ENCODE measurements around the gene CHID1.

The CHID1 gene

DNA sequence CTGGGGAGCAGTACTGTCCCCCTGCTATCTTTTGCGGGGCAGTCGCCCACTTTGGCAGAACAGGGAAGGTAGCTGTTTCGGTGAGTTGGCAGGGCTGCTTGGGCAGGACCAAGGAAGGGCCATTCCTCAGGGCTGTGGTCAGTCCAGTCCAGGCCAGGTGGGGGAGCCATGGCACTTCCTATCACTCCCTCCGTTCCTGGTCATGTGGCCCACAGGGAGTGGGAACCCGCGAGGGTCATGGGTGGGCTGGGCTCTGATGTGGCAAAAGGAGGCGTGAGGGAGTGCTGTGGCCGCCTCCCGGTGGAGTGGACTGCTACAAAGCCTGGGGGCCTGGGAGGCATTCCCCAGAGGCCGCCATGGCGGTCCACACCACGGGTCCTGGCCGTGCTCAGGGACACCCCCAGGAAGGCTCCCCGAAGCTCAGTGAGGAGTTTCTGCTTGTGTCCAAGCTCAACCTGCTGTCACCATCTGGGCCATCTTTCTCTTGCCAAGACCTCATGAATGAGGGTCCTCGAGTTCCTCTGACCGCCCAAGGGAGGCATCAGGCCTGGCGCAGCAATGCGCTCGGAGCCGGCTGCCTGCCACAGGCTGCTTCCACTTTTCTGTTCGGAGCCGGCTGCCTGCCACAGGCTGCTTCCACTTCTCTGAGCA, 11.9 kb downstream of the CHID1 start:
- Histone ChIP-seq H3K27ac (no peak overlapping the region; the same call in 1 of the 2 replicates), H3K9me3 (ENCODE audit: severe bottlenecking) (no peaks in the 10 kb centered on the region), H3K27me3 (ENCODE audit: insufficient read depth, low read depth, severe bottlenecking) (no peaks in the 10 kb centered on the region), H3K4me3 (ENCODE audit: low read depth, low read length) (no peak overlapping the region), H3K36me3 (peaks cover 52% of the 10 kb centered on the region)
- peak; percentile 75 for DNase-seq
- TF ChIP-seq, protein P1, sequence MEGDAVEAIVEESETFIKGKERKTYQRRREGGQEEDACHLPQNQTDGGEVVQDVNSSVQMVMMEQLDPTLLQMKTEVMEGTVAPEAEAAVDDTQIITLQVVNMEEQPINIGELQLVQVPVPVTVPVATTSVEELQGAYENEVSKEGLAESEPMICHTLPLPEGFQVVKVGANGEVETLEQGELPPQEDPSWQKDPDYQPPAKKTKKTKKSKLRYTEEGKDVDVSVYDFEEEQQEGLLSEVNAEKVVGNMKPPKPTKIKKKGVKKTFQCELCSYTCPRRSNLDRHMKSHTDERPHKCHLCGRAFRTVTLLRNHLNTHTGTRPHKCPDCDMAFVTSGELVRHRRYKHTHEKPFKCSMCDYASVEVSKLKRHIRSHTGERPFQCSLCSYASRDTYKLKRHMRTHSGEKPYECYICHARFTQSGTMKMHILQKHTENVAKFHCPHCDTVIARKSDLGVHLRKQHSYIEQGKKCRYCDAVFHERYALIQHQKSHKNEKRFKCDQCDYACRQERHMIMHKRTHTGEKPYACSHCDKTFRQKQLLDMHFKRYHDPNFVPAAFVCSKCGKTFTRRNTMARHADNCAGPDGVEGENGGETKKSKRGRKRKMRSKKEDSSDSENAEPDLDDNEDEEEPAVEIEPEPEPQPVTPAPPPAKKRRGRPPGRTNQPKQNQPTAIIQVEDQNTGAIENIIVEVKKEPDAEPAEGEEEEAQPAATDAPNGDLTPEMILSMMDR (IDR thresholded peaks at IDR 0.05; ENCODE audit: low read depth, low read length): peak; percentile 80

- Histone ChIP-seq H3K9me3 (ENCODE audit: severe bottlenecking) (no peaks in the 10 kb centered on the region), H3K27ac (peak overlapping the region; percentile 70), H3K27me3 (ENCODE audit: insufficient read depth, low read depth, severe bottlenecking) (no peaks in the 10 kb centered on the region), H3K4me3 (ENCODE audit: low read depth, low read length) (no peak overlapping the region), H3K36me3 (peaks cover 48% of the 10 kb centered on the region)
- TF ChIP-seq, protein P1 (IDR thresholded peaks at IDR 0.05; ENCODE audit: low read depth, low read length): peak; percentile 63
- peak; percentile 63 for DNase-seq
These were observed 12.5 kb downstream of the CHID1 start for GRCh38 chr11:898143-898511.

- H3K9me3 ChIP-seq (ENCODE audit: severe bottlenecking): no peaks in the 10 kb centered on the region
- H3K36me3 ChIP-seq: peaks cover 42% of the 10 kb centered on the region
- H3K27ac ChIP-seq: peak overlapping the region; percentile 70
- TF ChIP-seq, protein P1 (IDR thresholded peaks at IDR 0.05; ENCODE audit: low read depth, low read length): no peak
- peak; percentile 82 for DNase-seq
- no peaks in the 10 kb centered on the region for H3K27me3 ChIP-seq (ENCODE audit: insufficient read depth, low read depth, severe bottlenecking)
- H3K4me3 ChIP-seq (ENCODE audit: low read depth, low read length): no peak overlapping the region
These were observed 13.1 kb downstream of the CHID1 start for GRCh38 chr11:897253-898142.

GRCh38 chr11:895331-896110, 15.1 kb downstream of the CHID1 start:
- no peaks in the 10 kb centered on the region for H3K9me3 ChIP-seq (ENCODE audit: severe bottlenecking)
- TF ChIP-seq, protein P1 (IDR thresholded peaks at IDR 0.05; ENCODE audit: low read depth, low read length): no peak
- no peak overlapping the region for H3K4me3 ChIP-seq (ENCODE audit: low read depth, low read length)
- no peak overlapping the region for H3K27ac ChIP-seq
- no peaks in the 10 kb centered on the region for H3K27me3 ChIP-seq (ENCODE audit: insufficient read depth, low read depth, severe bottlenecking)
- H3K36me3 ChIP-seq: peaks cover 22% of the 10 kb centered on the region
- no peak for DNase-seq

DNA sequence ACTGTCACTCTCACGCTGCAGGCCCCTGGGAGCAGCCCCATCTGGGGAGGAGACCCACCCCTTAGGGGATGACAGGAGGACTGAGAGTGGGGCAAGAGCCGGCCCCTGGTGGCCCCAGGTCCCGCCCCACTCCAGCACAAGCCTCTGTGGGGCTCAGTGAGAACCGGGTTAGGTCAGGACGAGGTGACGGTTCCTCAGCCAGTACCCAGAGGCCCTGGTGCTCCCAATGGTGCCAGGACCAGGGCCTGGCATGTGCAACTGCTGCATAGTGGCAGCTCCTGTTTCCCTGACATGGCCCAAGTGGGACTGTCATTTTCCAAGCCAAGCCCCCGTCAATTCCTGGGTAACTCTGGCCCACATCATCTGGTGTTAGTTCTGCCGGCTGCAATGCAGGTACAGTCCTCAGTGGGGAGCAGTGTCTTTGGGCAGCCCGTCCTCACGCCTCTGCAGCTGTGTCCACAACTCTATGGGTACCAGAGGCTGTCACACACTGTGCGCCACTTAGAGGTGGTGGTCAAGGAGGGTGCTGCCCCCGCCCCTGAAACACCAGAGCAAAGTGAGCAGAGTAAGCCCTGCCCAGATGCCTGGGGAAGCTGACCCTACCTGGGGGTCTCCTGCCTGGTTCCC, 15.9 kb downstream of the CHID1 start:
- TF ChIP-seq, protein P1 (IDR thresholded peaks at IDR 0.05; ENCODE audit: low read depth, low read length): peak; percentile 55
- Histone ChIP-seq H3K9me3 (ENCODE audit: severe bottlenecking) (no peaks in the 10 kb centered on the region), H3K27ac (peak overlapping the region; percentile 57), H3K4me3 (ENCODE audit: low read depth, low read length) (no peak overlapping the region), H3K27me3 (ENCODE audit: insufficient read depth, low read depth, severe bottlenecking) (no peaks in the 10 kb centered on the region), H3K36me3 (peaks cover 16% of the 10 kb centered on the region)
- DNase-seq: no peak

Measured in WERI-Rb-1 (cell line).